D721Med (cell line): ENCODE measurements around the gene SYT8.

ENCODE experiments used
- DNase-seq: peaks from one replicate; pipeline ENCODE4 v3.0.0; 2011; ENCODE audit warnings: low spot score; ENCODE audit not compliant: insufficient read length
- FAIRE-seq: peaks from 2 replicates; lab custom pipeline; 2011; peaks lifted over from hg19 to GRCh38; lab: Jason Lieb, UNC
- TF ChIP-seq, protein P1 (sequence below): IDR thresholded peaks from 2 replicates; pipeline ENCODE4 v1.5.1; 2012; ENCODE audit warnings: mild to moderate bottlenecking, control low read depth; ENCODE audit not compliant: insufficient read depth; ENCODE audit errors: missing control alignments

SYT8 gene

DNA sequence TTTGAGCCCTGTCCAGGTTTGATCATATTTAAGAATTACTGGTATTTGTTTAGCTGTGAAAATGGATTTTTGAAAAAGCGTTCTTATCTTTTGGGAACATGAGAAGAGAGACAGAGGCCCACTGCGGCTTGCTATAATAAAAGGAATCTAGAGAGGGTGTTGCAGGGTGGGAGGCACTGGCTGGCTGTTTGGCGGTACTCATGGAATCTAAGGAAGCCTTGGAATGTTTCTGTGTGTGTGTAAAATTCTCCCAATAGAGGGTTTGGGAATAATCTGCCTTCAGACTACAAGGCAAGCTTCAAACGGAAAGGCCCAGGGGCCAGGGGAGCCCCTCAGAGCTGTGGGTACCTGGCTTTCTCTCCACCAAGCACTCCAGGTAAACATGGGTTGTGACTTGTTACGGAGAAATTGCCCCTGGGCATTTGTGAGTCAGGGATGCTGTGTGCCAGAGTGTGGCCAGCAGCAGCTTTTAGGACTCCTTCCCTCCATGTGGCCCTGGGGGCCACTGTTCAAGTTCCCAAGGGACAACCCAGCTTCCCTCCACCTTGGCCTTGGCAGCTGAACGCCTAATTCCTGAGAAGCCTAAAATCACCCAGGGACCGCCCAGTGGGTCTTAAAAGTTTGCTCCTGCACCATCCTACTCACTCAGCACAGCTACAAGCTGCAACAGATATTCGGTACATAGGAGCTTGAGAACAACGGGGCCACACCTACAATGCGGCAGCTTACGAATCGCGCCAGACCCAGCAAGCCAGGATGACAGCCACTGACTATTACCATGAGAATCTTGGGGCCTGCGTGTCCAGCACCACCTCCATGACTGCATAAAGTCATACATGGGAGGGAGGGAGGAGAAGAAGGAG is 14.1 kb upstream of the SYT8 start:
- TF ChIP-seq, protein P1, sequence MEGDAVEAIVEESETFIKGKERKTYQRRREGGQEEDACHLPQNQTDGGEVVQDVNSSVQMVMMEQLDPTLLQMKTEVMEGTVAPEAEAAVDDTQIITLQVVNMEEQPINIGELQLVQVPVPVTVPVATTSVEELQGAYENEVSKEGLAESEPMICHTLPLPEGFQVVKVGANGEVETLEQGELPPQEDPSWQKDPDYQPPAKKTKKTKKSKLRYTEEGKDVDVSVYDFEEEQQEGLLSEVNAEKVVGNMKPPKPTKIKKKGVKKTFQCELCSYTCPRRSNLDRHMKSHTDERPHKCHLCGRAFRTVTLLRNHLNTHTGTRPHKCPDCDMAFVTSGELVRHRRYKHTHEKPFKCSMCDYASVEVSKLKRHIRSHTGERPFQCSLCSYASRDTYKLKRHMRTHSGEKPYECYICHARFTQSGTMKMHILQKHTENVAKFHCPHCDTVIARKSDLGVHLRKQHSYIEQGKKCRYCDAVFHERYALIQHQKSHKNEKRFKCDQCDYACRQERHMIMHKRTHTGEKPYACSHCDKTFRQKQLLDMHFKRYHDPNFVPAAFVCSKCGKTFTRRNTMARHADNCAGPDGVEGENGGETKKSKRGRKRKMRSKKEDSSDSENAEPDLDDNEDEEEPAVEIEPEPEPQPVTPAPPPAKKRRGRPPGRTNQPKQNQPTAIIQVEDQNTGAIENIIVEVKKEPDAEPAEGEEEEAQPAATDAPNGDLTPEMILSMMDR: no peak
- FAIRE-seq (no peak), DNase-seq (no peak)

DNA sequence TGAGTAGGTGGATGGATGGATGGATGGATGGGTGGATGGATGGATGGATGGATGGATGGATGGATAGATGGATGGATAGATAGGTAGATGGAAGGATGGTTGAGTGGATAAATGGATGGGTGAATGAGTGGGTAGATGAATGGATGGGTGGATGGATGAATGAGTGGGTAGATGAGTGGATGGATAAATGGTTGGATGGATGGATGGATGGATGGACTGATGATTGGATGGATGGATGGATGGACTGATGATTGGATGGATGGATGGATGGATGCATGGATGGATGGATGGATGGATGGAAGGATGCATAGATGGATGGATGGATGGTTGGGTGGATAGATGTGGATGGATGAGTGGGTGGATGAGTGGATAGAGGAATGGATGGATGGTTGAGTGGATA is 13.2 kb upstream of the SYT8 start:
- TF ChIP-seq, protein P1: no peak
- DNase-seq (no peak), FAIRE-seq (no peak)

DNA sequence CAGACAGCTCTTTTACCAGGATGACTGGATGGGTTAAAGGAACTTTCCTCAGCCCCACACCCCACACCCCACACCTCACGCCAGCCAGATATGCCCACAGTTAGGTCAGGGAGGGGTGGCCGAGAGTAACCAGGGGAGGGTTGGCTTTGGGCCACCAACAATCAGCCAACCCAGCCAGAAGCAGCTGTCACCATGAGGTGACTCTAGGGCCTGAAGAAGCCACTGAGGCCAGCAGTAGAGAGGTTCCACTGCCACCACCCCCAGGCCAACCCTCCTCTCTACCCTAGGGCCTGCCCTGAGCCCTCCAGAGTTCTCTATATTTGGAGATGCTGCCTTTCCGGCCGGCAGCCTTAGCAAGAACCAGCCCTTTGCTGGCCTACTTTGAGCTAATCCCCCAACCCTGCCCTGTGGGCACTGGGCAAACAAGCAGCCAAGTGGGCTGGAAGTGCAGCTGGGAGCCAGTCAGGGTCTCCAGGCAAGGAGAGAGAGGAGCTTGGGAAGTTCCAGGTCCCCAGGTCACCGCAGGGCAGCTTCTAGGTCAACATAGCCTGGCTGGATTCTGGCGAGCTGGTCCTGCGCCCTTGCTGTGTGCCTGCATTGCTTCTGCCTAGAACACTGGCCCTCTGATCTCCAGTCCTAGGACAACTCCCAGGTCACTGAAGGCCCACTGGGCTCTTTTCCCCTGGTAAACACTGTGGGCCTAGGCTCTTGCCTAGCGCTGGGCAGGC is 12.0 kb upstream of the SYT8 start:
- FAIRE-seq: no peak
- TF ChIP-seq, protein P1: no peak
- no peak for DNase-seq

DNA sequence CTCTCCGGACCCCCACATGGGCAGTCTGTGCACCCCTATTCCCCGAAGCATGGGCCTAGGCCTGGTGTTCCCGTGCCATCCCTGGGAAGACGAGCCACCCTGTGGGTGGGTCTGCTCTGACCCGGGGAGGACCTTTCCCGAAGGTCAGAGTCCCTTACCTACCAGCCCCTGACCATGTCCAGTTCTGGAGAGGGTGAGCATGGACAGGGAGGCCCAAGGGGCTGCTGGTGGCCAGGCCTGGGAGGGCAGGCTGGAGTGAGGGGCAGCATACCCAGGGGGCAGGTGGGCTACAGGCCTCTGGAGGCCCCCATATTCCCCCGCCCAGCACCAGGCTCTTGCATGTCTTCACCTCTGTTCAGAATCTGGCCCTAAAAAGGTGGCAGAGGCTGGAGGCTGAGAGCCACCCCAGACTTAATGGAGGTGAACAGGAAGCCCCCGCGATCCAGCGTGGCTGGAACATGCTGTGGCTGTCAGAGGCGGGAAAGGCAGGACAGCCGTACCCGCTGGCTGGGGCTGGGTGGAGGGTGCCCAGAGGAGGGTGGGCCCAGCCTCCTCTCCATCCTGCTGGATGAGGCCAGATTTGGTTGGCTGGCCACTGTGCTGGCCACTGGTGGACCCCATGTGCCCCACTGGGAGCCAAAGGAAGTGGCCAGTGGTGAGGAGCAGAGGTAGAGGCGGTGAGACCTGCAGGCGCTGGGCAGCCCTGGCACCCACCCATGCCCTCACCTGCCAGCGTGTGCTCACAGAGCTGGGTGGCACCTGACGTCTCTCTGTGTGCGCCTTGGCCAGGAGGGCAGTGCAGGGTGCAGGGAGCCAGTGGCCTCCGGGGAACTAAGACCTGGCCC is 11.2 kb upstream of the SYT8 start:
- DNase-seq (no peak), FAIRE-seq (no peak)
- TF ChIP-seq, protein P1: no peak

DNA sequence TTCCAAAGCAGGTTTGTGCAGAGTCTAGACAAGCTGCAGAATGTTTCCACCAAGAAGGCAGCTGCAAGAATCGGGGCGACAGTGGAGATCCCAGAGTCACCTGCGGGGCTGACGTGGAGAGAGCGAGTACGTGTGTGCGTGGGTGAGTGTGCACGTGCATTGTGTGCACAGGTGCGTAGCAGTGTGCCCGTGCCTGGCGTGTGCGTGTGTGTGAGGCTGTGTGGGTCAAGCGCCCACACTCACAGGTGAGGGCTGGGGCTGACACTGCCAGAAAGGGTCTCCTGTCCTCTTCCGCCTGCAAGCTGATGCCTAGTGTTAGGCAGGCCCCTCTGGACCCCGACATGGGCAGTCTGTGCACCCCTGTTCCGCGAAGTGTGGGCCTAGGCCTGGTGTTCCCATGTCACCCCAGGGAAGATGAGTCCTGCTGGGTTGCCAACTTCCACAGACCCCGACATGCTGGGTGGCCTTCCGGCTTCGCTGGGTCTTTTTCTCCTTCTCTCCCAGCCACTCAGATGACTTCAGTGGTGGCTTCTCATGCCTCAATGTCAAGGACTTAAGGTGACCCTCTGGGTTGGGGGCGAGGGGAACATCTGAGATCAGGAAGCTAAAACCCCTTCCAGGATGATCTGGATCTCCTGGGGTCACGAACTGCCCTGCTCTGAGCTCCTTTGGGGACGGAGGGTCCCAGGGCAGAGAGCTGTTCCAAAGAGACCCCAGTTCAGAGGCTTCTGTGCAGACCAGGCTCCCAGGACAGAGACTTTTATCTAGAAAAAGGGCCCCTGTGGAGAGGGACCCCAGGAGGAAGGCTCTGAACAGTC is 10.4 kb upstream of the SYT8 start:
- DNase-seq (no peak), FAIRE-seq (no peak)
- TF ChIP-seq, protein P1: no peak

DNA sequence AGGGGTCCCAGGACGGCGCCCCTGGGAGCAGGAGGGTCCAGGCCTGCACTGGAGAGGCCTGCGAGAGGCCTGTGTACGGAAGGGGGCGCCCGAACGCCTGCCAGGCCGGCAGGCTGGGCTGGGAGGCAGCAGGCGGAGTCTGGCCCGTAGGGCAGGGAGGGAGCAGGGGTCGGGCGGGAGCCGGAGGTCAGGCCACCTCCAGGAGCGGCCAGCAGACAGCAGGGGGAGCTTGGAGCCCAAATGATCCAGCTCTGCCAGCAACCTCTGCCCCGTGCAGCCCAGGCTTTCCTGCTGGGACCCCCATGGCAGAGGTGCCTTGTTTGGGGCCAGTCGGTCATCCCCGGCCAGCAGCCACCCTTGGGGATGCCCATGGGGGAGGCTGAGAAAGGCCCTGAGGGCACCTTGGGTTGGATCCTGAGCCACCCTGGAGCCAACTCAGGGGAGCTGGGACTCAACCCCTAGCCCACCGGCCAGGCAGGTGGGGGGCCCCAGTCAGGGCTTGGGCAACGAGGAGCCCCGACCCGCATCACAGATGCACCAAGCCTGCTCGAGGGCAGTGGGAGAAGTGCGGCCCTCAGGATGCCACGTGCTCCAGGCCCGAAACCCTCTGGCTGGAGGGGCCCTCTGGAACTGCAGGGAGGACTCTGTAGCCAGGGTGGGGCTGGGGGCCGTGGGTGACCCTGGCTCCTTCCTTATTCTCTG is 9.6 kb upstream of the SYT8 start:
- FAIRE-seq: no peak
- DNase-seq: no peak
- TF ChIP-seq, protein P1: peak; percentile 49
